HG03196 (cell line): ENCODE measurements around the gene CAPN10.

Source experiments
- ATAC-seq: cut with Tn5 transposase; IDR thresholded peaks from one replicate; pipeline ENCODE4 v1.9.1; 2021; ENCODE audit not compliant: unreplicated experiment

The CAPN10 gene

DNA sequence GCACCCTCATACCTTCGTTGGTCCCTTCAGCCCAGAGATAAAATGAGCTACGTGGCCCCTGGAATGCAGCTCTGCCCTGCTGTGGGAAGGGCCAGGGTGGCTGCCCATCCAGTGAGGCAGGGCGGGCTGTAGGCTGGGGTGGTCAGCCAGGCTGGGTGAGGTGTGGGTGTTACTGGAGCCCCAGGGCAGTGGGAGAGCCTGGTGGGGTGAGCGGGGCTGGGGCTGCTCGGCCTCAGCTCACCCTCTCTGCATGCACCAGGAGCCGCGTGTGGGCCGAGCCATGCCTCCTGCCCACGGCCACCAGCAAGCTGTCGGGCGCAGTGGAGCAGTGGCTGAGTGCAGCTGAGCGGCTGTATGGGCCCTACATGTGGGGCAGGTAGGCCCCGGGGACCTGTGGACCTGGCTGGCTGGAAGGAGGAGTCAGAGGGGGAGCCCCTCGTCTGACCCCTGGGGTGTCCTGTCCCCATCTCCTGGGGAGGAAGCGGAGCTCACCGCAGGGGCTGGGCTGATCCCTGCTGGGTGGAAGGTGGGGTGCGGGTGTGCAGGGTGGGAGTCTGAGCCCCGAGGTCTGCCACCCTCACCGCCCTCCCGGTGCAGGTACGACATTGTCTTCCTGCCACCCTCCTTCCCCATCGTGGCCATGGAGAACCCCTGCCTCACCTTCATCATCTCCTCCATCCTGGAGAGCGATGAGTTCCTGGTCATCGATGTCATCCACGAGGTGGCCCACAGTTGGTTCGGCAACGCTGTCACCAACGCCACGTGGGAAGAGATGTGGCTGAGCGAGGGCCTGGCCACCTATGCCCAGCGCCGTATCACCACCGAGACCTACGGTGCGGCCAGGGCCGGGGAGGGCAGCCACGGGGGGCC lies 12.8 kb upstream of the CAPN10 start:
- no peak for ATAC-seq

DNA sequence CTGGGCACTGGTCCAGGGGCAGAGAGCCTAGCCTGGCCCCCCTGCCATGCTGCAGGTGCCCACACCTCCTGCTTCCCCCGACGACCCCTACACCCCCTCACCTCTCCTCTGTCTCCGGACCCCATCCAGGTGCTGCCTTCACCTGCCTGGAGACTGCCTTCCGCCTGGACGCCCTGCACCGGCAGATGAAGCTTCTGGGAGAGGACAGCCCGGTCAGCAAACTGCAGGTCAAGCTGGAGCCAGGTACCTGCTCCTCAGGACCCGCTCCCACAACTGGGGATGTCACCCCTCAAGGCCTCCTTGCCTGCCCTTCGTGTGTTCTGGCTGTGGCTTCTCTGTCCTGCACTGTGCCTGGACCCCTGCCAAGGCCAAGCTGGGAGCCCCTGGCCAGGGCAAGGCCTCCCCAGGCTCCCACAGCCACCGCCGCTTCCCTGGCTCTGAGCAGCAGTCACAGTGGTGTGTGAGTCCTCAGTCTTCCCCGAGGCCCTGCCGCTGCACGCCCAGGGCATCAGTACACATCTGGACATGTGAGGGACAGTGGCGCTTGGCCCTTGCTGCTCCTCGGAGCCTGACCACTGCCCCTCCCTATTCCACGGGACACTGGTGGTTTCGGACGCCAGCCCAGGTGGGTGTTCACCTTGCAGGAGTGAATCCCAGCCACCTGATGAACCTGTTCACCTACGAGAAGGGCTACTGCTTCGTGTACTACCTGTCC lies 12.0 kb upstream of the CAPN10 start:
- no peak for ATAC-seq

DNA sequence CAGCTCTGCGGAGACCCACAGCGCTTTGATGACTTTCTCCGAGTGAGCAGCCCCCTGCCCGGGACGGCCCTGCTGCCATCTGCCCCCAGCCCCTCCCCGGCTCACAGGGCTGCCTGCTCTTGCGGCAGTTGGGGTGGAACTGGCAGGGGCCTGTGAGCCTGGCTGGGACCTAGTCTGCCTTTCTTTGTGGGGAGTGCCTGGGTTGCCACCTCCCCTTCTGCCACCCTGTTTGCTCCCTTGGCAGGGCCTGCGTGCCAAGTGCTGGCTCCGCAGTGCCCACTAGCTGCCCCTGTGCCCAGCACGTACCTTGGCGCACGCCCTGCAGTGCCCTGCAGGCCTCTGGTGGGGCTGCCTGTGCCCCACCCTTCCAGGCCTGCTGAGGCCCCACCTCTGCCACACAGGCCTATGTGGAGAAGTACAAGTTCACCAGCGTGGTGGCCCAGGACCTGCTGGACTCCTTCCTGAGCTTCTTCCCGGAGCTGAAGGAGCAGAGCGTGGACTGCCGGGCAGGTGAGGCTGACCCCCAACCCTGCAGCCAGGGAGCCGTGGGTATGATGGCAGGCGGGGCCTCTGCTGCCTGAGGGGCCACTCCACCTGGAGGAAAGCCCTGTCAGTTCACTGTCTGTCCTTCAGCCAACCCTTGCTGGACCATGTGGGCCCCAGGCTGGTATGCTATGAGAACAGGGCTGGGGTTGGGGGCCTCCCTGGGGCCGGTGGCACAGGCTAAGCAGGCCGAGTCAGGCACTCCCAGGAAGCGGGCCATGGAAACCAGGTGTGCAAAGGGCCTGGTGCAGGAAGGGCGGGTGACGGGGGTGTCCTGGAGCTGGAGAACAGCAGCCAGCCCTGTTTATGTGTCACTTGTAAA lies 11.2 kb upstream of the CAPN10 start:
- no peak for ATAC-seq

DNA sequence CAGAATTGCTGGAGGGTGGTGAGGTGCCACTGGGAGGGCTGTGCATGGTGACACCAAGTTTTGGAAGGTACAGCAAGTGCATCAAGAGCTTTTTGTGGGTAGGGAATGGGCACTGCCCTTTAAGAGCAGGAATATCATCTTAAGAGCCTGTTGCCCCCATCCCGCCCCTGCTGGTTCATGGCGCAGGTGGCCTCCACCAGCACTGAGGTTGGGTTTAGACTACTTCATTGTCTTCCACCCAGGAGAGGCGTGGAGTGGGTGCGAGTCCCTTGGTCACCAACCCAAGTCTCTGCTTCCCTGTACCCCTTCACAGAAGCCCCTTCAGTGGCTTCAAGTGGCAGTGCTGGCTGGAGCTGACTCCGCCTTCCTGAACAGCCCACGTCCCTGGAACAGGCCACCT lies 10.5 kb upstream of the CAPN10 start:
- ATAC-seq: no peak

DNA sequence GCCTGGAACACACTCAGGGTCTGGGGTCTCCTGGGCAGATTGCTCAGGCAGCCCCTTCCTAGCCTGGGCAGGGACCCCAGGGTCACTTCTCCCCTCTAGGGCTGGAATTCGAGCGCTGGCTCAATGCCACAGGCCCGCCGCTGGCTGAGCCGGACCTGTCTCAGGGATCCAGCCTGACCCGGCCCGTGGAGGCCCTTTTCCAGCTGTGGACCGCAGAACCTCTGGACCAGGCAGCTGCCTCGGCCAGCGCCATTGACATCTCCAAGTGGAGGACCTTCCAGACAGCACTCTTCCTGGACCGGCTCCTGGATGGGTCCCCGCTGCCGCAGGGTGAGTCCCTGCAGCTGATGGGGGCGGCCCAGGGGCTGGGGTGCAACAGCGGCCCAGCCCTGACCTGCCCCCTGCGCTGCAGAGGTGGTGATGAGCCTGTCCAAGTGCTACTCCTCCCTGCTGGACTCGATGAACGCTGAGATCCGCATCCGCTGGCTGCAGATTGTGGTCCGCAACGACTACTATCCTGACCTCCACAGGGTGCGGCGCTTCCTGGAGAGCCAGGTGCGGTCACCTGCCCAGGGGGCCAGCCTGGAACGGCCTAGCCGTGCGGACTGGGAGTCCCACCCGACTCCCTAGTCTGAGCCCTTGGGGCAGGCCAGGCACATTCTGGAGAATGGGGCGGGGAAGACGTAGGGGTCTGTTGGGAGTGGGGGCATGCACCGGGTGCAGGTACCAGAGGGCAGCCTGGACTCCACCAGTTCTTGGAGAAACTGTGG lies 9.9 kb upstream of the CAPN10 start:
- ATAC-seq: no peak

DNA sequence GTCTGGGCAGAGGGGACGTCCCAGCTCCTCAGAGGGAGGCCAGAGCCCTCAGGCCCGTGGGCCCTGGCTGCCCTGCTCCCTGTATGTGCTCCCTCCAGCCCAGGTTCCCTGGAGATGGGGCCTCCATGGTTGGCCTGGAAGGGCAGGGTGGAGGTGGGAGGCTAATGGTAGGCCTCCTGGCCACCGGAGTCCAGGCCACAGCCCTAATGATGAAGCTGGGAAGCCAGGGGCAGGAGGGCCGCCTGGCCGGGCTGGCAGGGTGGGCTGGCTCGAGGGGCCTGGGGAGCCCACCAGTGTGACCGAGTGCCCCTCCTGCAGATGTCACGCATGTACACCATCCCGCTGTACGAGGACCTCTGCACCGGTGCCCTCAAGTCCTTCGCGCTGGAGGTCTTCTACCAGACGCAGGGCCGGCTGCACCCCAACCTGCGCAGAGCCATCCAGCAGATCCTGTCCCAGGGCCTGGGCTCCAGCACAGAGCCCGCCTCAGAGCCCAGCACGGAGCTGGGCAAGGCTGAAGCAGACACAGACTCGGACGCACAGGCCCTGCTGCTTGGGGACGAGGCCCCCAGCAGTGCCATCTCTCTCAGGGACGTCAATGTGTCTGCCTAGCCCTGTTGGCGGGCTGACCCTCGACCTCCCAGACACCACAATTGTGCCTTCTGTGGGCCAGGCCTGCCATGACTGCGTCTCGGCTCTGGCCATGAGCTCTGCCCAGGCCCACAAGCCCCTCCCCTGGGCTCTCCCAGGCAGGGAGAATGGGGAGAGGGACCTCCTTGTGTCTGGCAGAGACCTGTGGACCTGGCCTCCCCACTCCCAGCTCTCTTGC lies 9.0 kb upstream of the CAPN10 start:
- ATAC-seq: no peak

DNA sequence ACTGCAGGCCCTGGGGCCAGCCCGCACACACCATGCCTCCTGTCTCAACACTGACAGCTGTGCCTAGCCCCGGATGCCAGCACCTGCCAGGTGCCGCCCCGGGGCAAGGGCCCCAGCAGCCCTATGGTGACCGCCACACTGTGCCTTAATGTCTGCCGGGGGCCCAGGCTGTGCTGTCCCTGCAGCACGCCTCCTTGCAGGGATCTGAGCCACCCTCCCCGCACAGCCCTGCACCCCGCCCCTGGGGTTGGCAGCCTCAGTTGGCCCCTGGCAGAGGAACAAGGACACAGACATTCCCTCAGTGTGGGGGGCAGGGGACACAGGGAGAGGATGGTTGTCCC lies 8.5 kb upstream of the CAPN10 start:
- no peak for ATAC-seq

DNA sequence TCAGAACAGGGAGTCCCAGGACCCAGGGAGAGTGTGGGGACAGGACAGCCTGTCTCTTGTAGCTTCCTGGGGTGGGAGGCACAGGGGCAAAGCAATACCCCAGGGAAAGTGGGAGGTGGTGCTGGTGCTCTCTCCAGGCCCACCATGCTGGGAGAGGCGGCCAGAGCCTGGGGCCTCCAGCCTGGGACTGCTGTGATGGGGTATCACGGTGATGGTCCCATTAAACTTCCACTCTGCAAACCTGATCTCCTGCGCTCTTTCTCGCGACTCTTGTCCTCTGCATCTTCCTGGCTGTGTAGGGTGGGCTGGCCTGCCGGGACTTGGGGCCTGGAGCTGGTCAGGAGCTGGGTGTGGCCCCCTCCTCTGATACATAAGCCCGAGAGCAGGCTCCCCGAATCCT lies 8.0 kb upstream of the CAPN10 start:
- ATAC-seq: no peak

DNA sequence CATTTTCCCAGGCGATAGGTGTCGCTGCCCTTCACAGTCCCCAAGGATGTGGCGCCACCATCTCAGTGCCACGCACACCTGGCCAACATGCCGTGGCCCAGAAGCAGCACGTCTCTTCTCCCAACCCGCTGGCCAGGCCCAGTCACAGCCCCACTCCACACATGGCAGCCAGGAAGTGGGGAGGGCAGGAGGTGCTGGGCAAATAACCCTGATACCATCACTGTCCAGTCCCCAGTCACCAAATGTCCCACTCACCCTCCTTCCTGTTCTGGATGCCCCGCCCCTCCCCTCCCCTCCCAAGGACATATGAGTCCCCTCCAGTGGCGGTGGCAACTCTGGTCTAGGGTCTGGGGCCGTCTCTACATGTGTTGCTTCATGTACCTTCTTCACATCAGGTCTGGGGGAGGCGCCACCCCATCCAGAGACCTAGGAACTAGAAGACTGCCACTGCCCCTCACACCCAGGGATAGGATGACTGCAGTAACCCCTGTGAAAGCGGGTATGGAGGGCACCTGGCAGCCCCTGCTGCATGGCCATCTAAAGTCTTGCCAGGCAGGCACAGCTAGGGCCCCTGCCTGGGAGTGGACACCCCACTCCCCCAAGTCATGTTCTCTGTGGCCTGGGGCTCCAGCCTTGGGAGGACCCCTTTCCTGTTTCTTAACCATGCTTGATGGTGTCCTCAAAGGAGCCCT lies 7.3 kb upstream of the CAPN10 start:
- ATAC-seq: no peak

DNA sequence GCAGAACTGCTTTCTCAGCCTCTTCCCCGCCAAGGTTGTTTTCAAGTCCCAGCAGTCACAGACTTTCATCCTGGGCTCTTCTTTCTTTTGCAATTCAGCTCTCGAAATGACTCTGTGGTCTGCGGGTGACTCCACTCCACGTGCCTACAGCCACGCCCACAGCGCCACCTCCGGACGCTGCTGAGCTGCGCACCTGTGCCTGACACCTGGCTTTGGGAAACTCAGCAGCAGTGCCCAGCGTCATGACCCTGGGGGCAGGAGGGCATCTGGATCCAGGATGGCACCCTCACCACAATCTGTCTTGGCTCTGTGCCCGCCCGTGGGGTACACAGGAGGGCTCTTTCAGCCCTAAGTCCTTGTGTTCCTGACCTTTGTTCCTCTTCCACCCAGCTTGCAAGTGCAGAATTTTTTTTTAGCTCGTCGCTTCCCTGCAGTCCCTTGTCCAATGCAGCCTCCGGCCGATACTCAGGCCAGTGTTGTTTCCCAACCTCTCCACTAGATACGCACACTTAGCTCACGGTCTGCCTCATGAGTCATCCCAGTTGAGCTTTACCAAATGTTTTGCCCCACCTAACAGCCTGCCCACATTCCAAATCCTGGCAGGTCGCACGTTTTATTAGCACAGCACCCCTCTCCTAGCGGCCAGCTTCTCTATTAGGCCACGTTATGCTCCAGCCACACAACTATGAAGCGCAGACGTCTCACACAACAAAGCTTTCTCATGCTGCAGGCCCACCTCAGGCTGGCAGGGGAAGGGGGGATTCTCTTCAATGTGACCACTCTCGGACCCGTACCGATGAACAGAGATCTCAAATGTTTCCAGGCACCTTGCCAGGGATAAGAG lies 6.5 kb upstream of the CAPN10 start:
- ATAC-seq: no peak

DNA sequence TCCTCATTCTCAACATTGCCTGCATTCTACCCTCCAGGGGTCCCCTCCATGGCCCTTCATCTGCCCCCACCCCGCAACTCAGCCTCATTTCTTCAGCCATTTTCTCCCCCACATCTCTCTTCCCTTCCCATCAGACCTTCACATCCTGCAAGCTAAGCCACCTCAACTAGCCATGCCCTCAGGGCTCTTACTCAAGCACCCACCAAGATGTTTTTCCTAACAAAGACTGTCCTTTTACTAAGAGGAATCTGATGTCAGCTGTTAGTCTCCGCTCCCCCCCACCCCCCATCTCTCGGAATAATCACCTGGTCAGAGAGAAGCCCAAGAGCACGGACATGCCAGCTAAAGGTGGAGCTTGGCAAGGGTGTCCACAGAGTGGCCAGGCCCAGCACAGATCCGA lies 4.7 kb upstream of the CAPN10 start:
- ATAC-seq: no peak

DNA sequence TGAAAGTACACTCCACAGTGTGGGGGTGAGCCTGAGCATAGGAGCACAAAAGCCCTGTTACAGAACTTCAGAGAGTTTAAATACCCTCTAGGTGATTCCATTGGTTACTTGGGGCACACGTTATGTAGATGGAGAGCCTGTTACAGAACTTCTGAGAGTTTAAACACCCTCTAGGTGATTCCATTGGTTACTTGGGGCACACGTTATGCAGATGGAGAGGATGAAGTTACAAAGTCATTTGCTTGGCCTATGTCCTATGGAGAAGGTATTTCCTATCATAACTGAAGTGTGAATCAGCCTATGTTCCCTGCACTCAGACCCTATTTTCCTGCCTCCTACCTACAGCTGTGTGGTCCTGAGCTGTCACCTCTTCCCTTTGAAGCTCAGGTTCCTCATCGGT lies 3.8 kb upstream of the CAPN10 start:
- no peak for ATAC-seq

DNA sequence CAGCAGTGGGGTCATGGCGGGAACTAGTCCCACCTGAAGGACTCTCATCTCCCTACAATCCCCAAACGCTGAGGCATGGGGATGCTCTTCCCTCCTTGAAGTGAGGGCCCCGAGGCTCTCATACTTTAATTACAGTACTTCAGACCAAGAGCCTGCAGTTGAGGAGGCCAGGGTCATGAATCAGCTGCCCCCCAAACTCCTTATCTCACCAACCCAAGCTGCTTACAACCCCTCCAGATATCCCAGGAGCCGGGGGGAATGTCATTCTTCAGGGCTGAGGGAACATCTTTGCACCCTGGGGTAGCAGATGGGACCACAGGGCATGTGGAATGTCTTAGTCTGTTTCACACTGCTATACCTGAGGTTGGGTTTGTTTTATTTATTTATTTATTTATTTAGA lies 2.8 kb upstream of the CAPN10 start:
- ATAC-seq: no peak

DNA sequence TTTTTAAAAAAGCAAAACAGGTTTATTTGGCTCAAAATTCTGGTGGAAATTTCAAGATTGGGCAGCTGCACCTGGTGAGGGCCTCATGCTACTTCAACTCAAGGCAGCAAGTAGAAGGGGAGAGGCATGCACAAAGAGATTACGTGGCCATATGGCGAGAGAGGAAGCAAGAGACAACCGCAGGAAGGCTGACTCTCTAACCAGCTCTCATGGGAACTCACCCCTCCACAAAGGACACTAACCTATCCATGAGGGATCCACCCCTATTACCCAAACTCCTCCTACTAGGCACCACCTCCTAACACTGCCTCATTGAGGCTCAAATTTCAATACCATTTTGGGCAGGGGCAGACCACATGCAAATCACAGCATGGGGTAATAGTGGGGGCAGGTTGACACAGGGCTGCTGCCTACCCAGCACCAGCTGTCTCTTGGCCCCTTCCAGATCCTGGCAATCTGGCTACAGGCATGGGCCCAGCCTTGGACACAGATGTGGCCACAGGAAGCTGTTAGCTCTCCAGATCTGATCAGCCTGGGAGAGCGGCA lies 2.0 kb upstream of the CAPN10 start:
- ATAC-seq: peak; percentile 57

DNA sequence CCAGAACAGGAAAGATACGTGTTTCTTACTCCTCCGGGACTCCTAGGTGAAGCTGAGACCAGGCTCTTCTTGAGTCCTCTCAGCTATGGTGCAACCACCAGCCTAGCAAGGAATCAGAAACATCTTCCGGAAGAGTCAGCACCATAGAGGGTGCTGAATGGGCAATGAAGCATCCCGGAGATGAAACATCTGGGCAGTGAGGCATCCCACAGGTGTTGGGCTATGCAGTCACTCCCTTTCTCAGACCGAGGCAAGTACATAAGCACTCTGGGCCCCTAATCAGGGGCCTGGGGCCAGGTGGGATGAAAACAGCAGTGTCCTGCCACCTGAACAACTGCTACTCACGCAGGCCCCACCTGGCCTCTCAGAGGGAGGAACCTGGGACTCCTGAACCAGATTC lies 1.4 kb upstream of the CAPN10 start:
- peak; percentile 25 for ATAC-seq

DNA sequence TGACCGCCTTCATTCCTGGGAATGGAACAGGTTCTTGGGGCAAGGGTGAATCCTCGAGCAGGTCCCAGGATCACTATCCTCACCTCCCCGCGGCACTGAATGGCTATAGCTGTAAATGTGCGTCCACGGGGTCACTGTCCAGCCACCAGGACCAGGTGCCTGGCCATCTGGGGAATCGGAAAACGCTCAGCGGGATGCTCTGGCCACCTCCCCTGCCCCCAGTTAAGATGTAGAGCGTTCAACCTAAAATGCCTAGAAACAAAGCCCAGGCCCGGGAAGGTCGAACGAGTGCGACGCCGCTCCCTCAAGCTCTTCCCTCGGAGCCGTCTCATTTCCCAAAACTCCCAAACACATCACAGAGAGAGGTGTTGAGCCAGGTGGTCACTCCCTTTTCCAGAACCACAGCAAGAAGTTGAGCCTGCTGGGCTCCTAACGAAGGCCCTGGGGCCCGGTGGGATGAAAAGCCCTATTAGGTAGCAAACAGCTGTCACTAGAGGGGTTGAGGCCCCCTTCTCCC lies 795 bp upstream of the CAPN10 start:
- ATAC-seq: no peak

DNA sequence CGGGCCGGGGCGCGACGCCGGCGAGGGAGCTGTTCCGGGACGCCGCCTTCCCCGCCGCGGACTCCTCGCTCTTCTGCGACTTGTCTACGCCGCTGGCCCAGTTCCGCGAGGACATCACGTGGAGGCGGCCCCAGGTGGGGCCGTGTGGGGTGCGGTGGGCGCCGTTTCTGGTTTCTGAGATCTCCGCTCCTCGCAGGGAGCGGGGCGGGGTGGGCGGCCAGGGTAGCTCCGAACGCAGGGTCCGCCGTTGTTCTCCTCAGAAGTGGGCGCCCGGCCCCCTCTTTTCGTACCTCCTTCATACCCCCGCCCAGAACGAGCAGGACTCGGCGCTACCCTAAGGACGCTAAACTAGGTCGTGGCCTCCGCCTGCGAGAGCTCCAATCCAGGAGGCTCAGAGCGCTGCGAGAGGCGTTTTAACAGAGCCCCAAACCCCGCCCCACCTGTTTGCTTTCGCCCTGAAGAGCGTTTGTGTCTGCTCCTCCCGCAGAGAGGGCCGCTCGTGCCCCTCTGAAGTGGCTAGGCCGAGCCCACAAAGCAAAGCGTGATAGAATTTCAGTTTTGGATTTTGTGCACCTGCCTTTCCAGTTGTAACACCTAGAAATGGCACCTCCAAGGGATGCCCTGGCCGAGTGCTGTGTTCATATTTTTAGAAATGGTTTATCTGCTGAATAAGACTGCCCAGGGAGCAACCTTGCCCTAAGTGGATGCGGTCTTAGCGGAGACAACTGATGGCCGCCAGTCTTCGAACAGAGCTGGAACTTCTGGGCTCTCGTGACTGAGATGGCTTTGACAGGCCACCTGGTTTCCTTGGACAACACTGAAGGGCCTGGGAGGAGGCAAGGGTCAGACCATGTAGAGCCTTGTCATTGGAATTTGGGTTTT lies 626 bp downstream of the CAPN10 start:
- ATAC-seq: peak; percentile 6
